WTC11 (cell line): ENCODE results near the gene SLC8A3.

ENCODE experiments used
- ARID4B ChIP-seq: sonication (generic); formaldehyde crosslinking; IDR thresholded peaks from 2 replicates; pipeline ENCODE4 v1.8.0; 2023; ENCODE audit warnings: missing genetic modification reagents, mild to moderate bottlenecking, borderline replicate concordance
- ATF1 ChIP-seq: sonication (generic); formaldehyde crosslinking; IDR thresholded peaks from 2 replicates; pipeline ENCODE4 v1.8.1; 2023; ENCODE audit warnings: mild to moderate bottlenecking, moderate library complexity, missing genetic modification reagents
- CBFB ChIP-seq: sonication (generic); formaldehyde crosslinking; IDR thresholded peaks from 2 replicates; pipeline ENCODE4 v1.8.1; 2022; ENCODE audit warnings: mild to moderate bottlenecking, low read depth, missing genetic modification reagents
- CREB1 ChIP-seq: sonication (generic); formaldehyde crosslinking; IDR thresholded peaks from 2 replicates; pipeline ENCODE4 v1.8.0; 2023; ENCODE audit warnings: mild to moderate bottlenecking, missing genetic modification reagents
- CTCF ChIP-seq: fragments of 200-600 bp; IDR thresholded peaks from 2 replicates; pipeline ENCODE4 v1.8.0; 2022; ENCODE audit warnings: antibody characterized with exemption
- E2F5 ChIP-seq: sonication (generic); formaldehyde crosslinking; IDR thresholded peaks from 2 replicates; pipeline ENCODE4 v1.8.1; 2022; ENCODE audit warnings: mild to moderate bottlenecking, moderate library complexity, missing genetic modification reagents
- JUN ChIP-seq: sonication (generic); formaldehyde crosslinking; IDR thresholded peaks from 2 replicates; pipeline ENCODE4 v1.8.0; 2023; ENCODE audit warnings: mild to moderate bottlenecking, missing genetic modification reagents
- NFE2L1 ChIP-seq: sonication (generic); formaldehyde crosslinking; IDR thresholded peaks from 2 replicates; pipeline ENCODE4 v1.8.1; 2023; ENCODE audit warnings: missing genetic modification reagents
- NFYB ChIP-seq: sonication (generic); formaldehyde crosslinking; conservative IDR thresholded peaks from 2 replicates; pipeline ENCODE4 v1.8.0; 2022; ENCODE audit warnings: low read depth, missing genetic modification reagents
- SMAD4 ChIP-seq: sonication (generic); formaldehyde crosslinking; IDR thresholded peaks from 2 replicates; pipeline ENCODE4 v1.8.0; 2022; ENCODE audit warnings: mild to moderate bottlenecking, missing genetic modification reagents
- SP1 ChIP-seq: sonication (generic); formaldehyde crosslinking; conservative IDR thresholded peaks from 2 replicates; pipeline ENCODE4 v1.8.1; 2022; ENCODE audit warnings: missing genetic modification reagents
- ZNF263 ChIP-seq: sonication (generic); formaldehyde crosslinking; IDR thresholded peaks from 2 replicates; pipeline ENCODE4 v1.8.1; 2022; ENCODE audit warnings: low read depth, mild to moderate bottlenecking, moderate library complexity, missing genetic modification reagents
- TF ChIP-seq, protein P1 (sequence below): sonication (generic); formaldehyde crosslinking; IDR thresholded peaks from 2 replicates; pipeline ENCODE4 v1.8.1; 2022; ENCODE audit warnings: low read depth, mild to moderate bottlenecking, moderate library complexity, missing genetic modification reagents, borderline replicate concordance
- TF ChIP-seq, protein P2 (sequence below): fragments of 250-450 bp; sonication (Bioruptor Pico); IDR thresholded peaks from 2 replicates; pipeline ENCODE4 v2.1.2; 2022; ENCODE audit warnings: mild to moderate bottlenecking, moderate library complexity

DNA sequence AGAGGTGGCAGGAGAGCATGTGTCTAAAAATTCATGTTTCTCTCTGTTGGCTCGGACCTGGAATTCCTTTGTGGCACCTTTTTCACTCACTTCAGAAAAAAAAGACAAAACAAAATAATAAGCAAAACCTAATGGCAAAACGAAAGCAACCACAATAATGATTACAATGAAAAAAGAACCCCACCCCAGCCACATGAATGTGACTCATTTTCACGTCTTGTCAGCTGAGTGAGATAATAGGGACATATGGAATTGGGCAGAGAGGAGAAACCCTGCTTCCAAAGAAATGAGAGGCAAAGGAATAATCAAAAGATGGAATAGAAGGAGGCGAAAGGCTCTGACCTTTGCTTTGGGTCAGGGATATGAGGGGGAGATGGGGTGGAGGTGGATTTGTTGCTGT is 143.4 kb downstream of the SLC8A3 start:
- TF ChIP-seq ZNF263 (CRISPR knock-in tag) (no peak), CTCF (no peak), SMAD4 (no peak), CREB1 (no peak), ATF1 (CRISPR knock-in tag) (no peak), SP1 (CRISPR knock-in tag) (no peak), ARID4B (CRISPR knock-in tag) (no peak), NFYB (no peak), JUN (CRISPR knock-in tag) (no peak), NFE2L1 (CRISPR knock-in tag) (no peak), E2F5 (CRISPR knock-in tag) (no peak), CBFB (CRISPR knock-in tag) (no peak)
- TF ChIP-seq, protein P1, sequence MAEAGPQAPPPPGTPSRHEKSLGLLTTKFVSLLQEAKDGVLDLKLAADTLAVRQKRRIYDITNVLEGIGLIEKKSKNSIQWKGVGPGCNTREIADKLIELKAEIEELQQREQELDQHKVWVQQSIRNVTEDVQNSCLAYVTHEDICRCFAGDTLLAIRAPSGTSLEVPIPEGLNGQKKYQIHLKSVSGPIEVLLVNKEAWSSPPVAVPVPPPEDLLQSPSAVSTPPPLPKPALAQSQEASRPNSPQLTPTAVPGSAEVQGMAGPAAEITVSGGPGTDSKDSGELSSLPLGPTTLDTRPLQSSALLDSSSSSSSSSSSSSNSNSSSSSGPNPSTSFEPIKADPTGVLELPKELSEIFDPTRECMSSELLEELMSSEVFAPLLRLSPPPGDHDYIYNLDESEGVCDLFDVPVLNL = no peak
- TF ChIP-seq, protein P2, sequence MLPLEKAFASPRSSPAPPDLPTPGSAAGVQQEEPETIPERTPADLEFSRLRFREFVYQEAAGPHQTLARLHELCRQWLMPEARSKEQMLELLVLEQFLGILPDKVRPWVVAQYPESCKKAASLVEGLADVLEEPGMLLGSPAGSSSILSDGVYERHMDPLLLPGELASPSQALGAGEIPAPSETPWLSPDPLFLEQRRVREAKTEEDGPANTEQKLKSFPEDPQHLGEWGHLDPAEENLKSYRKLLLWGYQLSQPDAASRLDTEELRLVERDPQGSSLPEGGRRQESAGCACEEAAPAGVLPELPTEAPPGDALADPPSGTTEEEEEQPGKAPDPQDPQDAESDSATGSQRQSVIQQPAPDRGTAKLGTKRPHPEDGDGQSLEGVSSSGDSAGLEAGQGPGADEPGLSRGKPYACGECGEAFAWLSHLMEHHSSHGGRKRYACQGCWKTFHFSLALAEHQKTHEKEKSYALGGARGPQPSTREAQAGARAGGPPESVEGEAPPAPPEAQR (CRISPR knock-in tag) = no peak
